Adrenal gland (tissue), 5 donors: ENCODE results near the gene CETN3.

Experiments
- CTCF ChIP-seq, 6 experiments: fragments of 450-650 bp in 4 of 6; fragments of 200-600 bp in 2 of 6; sonication (generic) in 1 of 6; IDR thresholded peaks; 1 replicate in 5 of 6; 2 replicates in 1 of 6; pipeline versions ENCODE4 v1.5.1 to v1.8.0; 2016 to 2021; ENCODE audit warnings: antibody characterized with exemption in 6 of 6, mild to moderate bottlenecking in 2 of 6, moderate library complexity in 1 of 6
- POLR2A ChIP-seq, 2 donors: fragments of 450-650 bp; IDR thresholded peaks; one replicate each; pipeline ENCODE4 v1.6.1; 2017; ENCODE audit warnings: antibody characterized with exemption in 2 of 2, mild to moderate bottlenecking in 2 of 2, moderate library complexity in 1 of 2
- donor health status: DM: no; HTN: no; CAD: no.

- TF ChIP-seq POLR2A (IDR thresholded peaks at IDR 0.05) (no peak), CTCF (IDR thresholded peaks at IDR 0.05) (no peak)
These were observed 18.6 kb downstream of the CETN3 start for GRCh38 chr5:90390928-90391327.
